ENCODE measurements around the gene RAET1G. TPM values are rescaled to one million over a fixed set of nuclear protein-coding genes. Genes with fewer than 3 reads are reported as not detected.
"Not testable (repeated sequence)": the region's sequence is repeated elsewhere in the genome, so short reads cannot be mapped to it uniquely, and the experiment has no call there.

Gene RAET1G
- total RNA-seq, 1 donor from 2014 or later: 0.18 TPM

DNA sequence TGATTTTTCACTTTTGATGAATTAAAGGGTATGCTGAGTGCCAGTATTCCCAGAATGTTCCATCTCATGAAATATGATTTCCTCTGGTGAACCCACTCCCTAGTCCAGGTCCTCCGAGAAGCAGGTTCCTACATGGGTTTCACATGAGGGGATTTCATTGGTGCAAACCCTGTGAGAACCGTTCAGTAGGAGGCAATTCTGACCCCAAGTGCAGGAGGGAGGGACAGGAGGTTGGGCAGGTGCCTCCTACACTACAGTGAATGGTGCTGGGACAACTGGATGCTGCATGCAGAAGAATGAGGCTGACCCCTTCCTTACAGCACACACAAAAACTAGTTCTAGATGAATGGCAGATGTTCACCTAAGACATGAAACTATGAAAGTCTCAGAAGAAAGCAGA lies 13.8 kb upstream of the RAET1G start:
- no peak for DNase-seq (ENCODE audit: low spot score)
- H3K4me1 Mint-ChIP-seq (ENCODE audit: low read depth): peaks cover 50% of the 10 kb centered on the region
- H3K27me3 Mint-ChIP-seq (ENCODE audit: insufficient read depth): peaks cover 82% of the 10 kb centered on the region
- H3K36me3 Mint-ChIP-seq (ENCODE audit: low read depth): no peaks in the 10 kb centered on the region
- no peak overlapping the region for H3K27ac Mint-ChIP-seq
- H3K4me3 Mint-ChIP-seq: no peak overlapping the region
- intact Hi-C loops (cut with micrococcal nuclease): loop anchor here (10.0 kb wide), 2 partner anchors 458 to 878 kb away; no protein-coding TSS in a partner anchor
- H3K9me3 Mint-ChIP-seq: no peaks in the 10 kb centered on the region

DNA sequence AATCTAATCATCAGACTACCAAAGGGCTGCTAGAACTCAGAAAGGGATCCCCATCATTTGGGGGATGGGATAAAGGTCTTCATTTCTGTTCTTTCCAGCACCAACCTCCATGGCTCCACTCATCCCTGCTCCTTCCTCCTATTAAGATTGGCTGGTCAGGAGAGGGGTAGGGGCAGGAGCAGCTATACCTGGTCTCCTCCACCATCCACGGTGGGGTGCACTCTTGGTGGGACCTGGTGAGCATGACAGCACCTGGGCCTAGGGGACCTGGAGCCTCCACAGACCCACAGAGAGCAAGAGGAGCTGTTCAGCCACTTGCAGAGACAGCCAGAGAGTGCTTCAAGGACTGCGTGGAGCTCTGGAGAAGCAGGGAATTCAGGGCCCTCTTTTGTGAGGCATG lies 12.7 kb upstream of the RAET1G start:
- peaks cover 42% of the 10 kb centered on the region for H3K4me1 Mint-ChIP-seq (ENCODE audit: low read depth)
- no peaks in the 10 kb centered on the region for H3K9me3 Mint-ChIP-seq
- H3K27me3 Mint-ChIP-seq (ENCODE audit: insufficient read depth): peaks cover 85% of the 10 kb centered on the region
- intact Hi-C loops (cut with micrococcal nuclease): loop anchor here (2.0 to 10.0 kb wide), 3 partner anchors 133 to 879 kb away; partner anchors contain the start of gene ULBP3
- H3K4me3 Mint-ChIP-seq: no peak overlapping the region
- no peak for DNase-seq (ENCODE audit: low spot score)
- H3K36me3 Mint-ChIP-seq (ENCODE audit: low read depth): no peaks in the 10 kb centered on the region
- H3K27ac Mint-ChIP-seq: no peak overlapping the region

DNA sequence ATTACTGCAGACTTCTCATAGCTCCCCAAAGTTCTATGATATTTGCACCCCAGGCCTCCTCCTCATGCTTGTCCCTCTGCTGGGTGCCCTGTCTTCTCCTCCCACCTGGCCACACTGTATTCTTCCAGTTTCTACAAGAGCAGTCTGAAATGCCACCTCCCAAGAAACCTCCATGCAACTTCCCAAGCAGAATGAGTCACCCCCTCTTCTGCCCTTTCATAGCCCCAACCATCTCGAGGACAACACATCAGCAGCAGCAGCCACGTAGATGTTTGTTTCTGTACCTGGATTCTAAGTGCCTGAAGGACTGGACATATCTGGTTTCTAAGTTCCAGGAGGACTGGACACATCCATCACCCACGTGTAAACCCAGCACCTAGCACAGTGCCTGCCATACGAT lies 12.3 kb upstream of the RAET1G start:
- intact Hi-C loops (cut with micrococcal nuclease): loop anchor here (2.0 to 10.0 kb wide), 3 partner anchors 134 to 880 kb away; partner anchors contain the start of gene ULBP3

DNA sequence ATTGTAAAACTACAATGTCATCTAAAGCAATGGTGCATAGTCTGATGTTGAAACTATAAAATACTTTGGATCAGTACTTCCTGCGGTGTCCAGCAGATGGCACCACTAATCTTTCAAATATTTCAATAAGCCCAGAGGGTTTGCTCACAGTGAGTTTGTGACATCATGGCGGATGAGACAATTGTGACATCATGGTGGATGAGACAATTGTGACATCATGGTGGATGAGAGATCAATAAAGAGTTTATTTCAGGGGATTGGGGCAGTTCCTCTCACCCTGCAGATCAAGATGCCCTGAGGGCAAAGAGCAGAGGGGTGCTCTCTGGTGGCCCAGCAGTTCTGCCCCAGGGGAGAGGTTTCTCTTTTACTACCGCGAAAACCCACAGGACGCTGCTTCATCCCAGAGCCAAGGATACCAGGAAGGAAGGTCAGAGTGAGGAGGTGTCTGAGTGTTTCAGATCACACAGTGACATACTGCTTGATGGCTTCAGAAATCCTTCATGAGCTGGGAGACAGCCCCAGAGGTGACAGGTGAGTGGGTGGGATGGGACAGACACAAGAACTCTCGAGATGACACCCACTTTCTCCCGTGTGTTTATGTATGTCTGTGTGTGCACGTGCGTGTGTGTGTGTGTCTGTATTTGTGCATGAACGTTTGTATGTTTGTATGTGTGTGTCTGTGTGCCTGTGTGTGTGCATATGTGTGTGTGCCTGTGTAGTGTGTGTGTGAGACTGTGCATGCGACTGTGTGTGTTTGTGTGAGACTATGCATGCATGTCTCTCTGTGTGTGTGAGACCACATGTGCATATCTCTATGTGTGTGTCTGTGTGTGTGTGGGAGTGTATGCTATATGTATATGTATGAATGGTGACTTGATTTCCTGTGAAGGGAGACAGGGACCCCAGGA lies 11.6 kb upstream of the RAET1G start:
- Mint-ChIP-seq H3K27me3 (ENCODE audit: insufficient read depth) (peaks cover 85% of the 10 kb centered on the region), H3K36me3 (ENCODE audit: low read depth) (no peaks in the 10 kb centered on the region), H3K4me1 (ENCODE audit: low read depth) (peaks cover 30% of the 10 kb centered on the region), H3K27ac (no peak overlapping the region), H3K4me3 (no peak overlapping the region), H3K9me3 (no peaks in the 10 kb centered on the region)
- peak; percentile 60 for DNase-seq (ENCODE audit: low spot score)
- intact Hi-C loops (cut with micrococcal nuclease): loop anchor here (1.0 to 10.0 kb wide), 5 partner anchors 11 to 880 kb away; partner anchors contain the start of genes RAET1G and ULBP3

More for the DNA sequence above, 12.3 kb upstream of the RAET1G start:
- no peaks in the 10 kb centered on the region for H3K9me3 Mint-ChIP-seq
- peaks cover 37% of the 10 kb centered on the region for H3K4me1 Mint-ChIP-seq (ENCODE audit: low read depth)
- H3K4me3 Mint-ChIP-seq: no peak overlapping the region
- no peak for DNase-seq (ENCODE audit: low spot score)
- H3K27me3 Mint-ChIP-seq (ENCODE audit: insufficient read depth): peaks cover 85% of the 10 kb centered on the region
- H3K27ac Mint-ChIP-seq: no peak overlapping the region
- no peaks in the 10 kb centered on the region for H3K36me3 Mint-ChIP-seq (ENCODE audit: low read depth)

DNA sequence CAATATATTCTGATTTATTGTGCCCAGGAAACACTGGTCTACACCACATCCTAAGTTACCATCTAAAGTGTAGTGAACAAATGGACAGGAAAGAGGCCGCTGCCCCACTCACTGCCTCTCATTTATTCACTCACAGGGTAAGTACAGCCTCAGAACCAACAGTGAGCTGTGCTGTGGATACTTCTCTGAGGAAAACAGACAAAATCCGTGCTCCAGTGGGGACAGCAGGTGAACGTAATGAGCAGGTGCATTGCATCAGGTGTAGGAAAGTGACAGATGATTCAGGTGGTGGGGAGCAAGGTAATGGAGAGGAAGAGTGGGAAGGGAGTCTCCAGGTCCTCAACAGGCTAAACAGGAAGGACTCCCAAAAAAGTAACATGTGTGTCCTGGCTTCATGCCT lies 10.5 kb upstream of the RAET1G start:
- intact Hi-C loops (cut with micrococcal nuclease): loop anchor here (10.0 kb wide), 2 partner anchors 461 to 881 kb away; no protein-coding TSS in a partner anchor
- no peak for DNase-seq (ENCODE audit: low spot score)
- H3K4me3 Mint-ChIP-seq: no peak overlapping the region
- H3K27ac Mint-ChIP-seq: no peak overlapping the region
- no peaks in the 10 kb centered on the region for H3K36me3 Mint-ChIP-seq (ENCODE audit: low read depth)
- H3K27me3 Mint-ChIP-seq (ENCODE audit: insufficient read depth): peaks cover 86% of the 10 kb centered on the region
- H3K4me1 Mint-ChIP-seq (ENCODE audit: low read depth): peaks cover 21% of the 10 kb centered on the region
- no peaks in the 10 kb centered on the region for H3K9me3 Mint-ChIP-seq

DNA sequence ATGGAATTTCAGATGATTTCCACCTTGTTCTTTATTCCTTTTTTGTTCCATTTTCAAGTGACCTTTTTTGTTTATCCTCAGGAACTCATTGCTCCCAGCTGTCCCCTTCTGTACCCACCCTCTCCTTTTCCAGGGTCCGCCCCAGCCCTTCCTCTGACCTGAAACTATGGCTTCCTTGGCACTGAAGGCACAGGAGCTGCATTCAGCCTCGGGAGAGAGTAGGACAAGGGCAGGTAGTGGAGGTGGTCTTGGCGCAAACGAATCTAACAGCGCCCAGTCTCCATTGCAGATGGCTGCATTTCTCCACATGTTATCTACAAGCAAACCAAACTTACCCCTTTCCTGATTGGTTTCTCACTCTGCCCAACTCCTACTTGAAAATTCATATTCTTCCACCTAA lies 10.1 kb upstream of the RAET1G start:
- Mint-ChIP-seq H3K27ac (no peak overlapping the region), H3K4me1 (ENCODE audit: low read depth) (peaks cover 21% of the 10 kb centered on the region), H3K4me3 (no peak overlapping the region), H3K9me3 (no peaks in the 10 kb centered on the region), H3K36me3 (ENCODE audit: low read depth) (no peaks in the 10 kb centered on the region), H3K27me3 (ENCODE audit: insufficient read depth) (peaks cover 88% of the 10 kb centered on the region)
- intact Hi-C loops (cut with micrococcal nuclease): loop anchor here (10.0 kb wide), 2 partner anchors 462 to 882 kb away; no protein-coding TSS in a partner anchor
- no peak for DNase-seq (ENCODE audit: low spot score)

DNA sequence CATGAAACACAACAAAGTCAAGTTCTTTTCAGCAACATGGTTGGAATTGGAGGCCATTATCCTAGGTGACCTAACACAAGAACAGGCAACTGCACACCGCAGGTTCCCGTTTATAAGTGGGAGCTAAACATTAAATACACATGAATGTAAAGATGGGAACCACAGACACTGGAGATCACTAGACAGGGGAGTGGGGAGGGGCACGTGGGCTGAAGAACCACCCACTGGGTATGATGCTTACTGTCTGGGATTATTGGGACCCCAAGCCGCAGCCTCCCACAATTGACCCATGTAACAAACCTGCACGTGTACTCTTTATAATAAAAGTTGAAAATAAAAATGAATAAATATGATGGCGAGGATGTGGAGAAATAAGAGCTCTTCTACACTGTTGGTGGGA lies 8.6 kb upstream of the RAET1G start:
- H3K4me3 Mint-ChIP-seq: no peak overlapping the region
- no peaks in the 10 kb centered on the region for H3K9me3 Mint-ChIP-seq
- H3K27ac Mint-ChIP-seq: no peak overlapping the region
- no peak for DNase-seq (ENCODE audit: low spot score)
- H3K36me3 Mint-ChIP-seq (ENCODE audit: low read depth): no peaks in the 10 kb centered on the region
- intact Hi-C loops (cut with micrococcal nuclease): loop anchor here (10.0 kb wide), 2 partner anchors 463 to 883 kb away; no protein-coding TSS in a partner anchor
- peaks cover 16% of the 10 kb centered on the region for H3K4me1 Mint-ChIP-seq (ENCODE audit: low read depth)
- H3K27me3 Mint-ChIP-seq (ENCODE audit: insufficient read depth): peaks cover 84% of the 10 kb centered on the region

DNA sequence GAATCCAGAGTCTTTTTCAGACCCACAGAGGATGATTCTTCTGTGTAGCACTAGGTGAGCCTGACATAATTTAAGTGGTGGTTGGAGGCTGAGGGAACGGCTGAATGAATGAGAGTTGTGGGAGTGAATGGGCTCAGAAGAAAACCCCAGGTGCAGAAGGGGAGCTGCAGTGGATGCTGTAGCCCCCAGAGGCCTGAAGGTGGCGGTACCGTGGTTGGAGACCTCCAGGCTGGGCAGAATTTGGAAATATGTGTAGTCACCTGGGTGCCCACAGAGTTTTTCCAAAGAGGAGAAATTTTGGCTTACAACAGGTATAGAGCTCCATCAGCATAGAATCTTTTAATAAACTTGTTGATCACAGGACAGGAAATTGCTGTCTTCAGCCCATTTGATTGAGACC lies 6.5 kb upstream of the RAET1G start:
- intact Hi-C loops (cut with micrococcal nuclease): no loop called here
- H3K27ac Mint-ChIP-seq: no peak overlapping the region
- H3K4me1 Mint-ChIP-seq (ENCODE audit: low read depth): peaks cover 10% of the 10 kb centered on the region
- no peaks in the 10 kb centered on the region for H3K9me3 Mint-ChIP-seq
- no peak overlapping the region for H3K4me3 Mint-ChIP-seq
- no peaks in the 10 kb centered on the region for H3K36me3 Mint-ChIP-seq (ENCODE audit: low read depth)
- DNase-seq (ENCODE audit: low spot score): no peak
- H3K27me3 Mint-ChIP-seq (ENCODE audit: insufficient read depth): peaks cover 81% of the 10 kb centered on the region

DNA sequence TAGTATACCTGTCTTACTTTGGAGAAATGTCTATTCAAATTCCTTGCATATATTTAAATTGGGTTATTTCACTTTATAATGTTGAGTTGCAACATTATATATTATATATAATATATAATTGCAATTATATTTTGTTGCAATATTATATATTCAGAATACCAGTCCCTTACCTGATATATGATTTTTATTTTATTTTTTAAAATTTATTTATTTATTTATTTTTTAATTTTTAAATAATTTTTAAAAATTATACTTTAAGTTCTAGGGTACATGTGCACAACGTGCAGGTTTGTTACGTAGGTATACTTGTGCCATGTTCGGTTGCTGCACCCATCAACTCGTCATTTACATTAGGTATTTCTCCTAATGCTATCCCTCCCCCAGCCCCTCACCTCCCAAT lies 4.1 kb upstream of the RAET1G start:
- intact Hi-C loops (cut with micrococcal nuclease): loop anchor here (2.0 kb wide), 1 partner anchor 380 kb away; the partner anchor contains the start of gene PPIL4

DNA sequence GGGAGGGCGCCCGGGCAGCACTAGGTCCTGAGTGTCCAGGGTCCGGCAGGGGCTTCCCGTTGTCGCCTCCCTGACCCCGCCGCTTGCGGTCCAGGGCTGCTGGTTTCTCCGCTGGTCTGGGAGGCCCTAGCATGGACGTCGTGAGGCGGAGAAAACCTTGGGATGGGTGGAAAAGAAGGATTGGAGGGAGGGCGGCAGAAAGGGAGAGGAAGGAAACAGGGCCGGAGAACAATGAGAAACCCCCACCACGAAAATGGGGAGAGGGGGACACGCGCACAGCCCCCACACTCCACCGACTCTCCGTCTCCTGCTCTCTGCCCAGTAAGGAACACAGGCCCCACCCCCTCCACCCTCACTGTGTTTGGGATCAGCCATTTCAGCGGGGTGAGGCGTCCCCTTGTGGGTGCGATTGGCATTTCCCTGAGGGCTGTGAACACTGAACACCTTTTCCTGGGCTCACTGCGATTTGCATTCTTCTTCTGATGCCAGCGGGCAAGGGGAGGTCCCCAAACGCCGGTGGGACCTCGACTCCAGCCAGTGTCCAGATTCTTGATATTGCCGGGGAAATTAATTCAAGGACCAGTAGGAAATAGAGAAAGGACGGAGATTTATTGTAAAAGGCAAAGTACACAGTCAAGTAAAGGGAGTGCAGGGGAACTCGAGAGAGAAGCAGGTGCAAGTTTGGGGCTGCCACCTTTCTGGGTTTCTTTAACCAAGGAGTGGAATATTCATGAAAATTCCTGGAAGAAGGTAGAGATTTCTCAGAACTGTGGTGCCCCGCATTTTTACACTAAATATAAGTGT lies 3.3 kb upstream of the RAET1G start:
- peak; percentile 69 for DNase-seq (ENCODE audit: low spot score)
- H3K4me3 Mint-ChIP-seq: peak overlapping the region; percentile 28

More for the DNA sequence above, 4.1 kb upstream of the RAET1G start:
- not testable (repeated sequence) for H3K4me3 Mint-ChIP-seq; DNase-seq (ENCODE audit: low spot score); H3K36me3 Mint-ChIP-seq (ENCODE audit: low read depth); H3K27ac Mint-ChIP-seq; H3K9me3 Mint-ChIP-seq
- peaks cover 87% of the 10 kb centered on the region for H3K27me3 Mint-ChIP-seq (ENCODE audit: insufficient read depth)
- peaks cover 15% of the 10 kb centered on the region for H3K4me1 Mint-ChIP-seq (ENCODE audit: low read depth)

DNA sequence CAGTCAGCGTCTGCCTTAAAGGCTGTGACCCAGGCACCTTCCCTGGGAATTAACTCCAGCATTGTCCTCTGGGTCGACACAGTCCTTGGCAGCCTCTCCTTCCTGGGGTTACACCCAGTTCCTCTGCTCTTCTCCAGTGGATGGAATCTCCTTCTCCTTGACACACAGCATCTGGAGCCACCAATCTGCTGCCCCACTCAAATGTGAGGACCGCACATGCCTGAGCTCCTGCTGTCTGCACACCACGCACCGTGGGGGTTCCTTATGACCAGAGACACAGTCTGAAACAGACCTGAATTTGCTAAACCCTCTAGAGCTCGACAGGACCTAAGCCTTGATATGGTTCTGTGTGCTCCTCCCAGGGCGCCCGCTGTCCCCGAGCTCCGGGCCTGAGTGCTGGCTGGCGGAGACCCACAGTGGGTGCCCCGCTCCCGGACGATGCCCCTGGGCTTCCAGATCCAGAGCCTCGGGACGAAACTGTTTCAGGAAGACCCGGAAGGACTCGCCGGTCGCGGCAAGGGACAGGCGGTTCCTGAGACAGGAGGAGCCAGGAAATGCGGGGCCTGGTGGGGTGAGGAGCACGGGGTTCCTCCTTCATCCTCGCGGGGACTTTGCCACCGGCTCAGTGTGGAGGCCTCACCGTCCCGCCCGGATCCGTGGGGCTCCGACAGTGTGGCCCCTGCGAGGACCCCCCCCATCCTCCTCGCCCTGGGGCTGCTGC lies 2.5 kb upstream of the RAET1G start:
- Mint-ChIP-seq H3K4me3 (no peak overlapping the region), H3K4me1 (ENCODE audit: low read depth) (peaks cover 15% of the 10 kb centered on the region), H3K9me3 (no peaks in the 10 kb centered on the region), H3K27ac (no peak overlapping the region), H3K36me3 (ENCODE audit: low read depth) (no peaks in the 10 kb centered on the region), H3K27me3 (ENCODE audit: insufficient read depth) (peaks cover 86% of the 10 kb centered on the region)
- intact Hi-C loops (cut with micrococcal nuclease): no loop called here
- no peak for DNase-seq (ENCODE audit: low spot score)

More for the DNA sequence above, 3.3 kb upstream of the RAET1G start:
- peaks cover 15% of the 10 kb centered on the region for H3K4me1 Mint-ChIP-seq (ENCODE audit: low read depth)
- H3K36me3 Mint-ChIP-seq (ENCODE audit: low read depth): no peaks in the 10 kb centered on the region
- H3K27me3 Mint-ChIP-seq (ENCODE audit: insufficient read depth): peaks cover 87% of the 10 kb centered on the region
- H3K27ac Mint-ChIP-seq: no peak overlapping the region
- intact Hi-C loops (cut with micrococcal nuclease): loop anchor here (1.0 to 2.0 kb wide), 4 partner anchors 86 to 379 kb away; partner anchors contain the start of gene PPIL4
- H3K9me3 Mint-ChIP-seq: no peaks in the 10 kb centered on the region

DNA sequence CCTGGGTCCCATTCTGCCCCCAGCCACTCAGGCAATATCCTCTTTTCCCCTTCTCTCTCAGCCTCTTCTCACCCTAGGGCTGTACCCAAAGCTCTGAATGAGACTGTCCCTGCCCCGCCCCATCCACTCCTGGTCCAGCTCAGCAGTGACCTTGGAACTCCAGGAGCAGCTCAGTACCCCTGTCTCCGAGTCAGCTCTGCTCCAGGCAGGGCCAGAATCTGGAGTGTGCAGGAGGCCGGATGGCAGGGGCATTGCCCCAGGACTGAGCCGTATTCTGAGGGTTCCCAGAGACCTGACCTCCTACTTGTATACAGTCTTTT lies 2.0 kb upstream of the RAET1G start:
- Mint-ChIP-seq H3K27me3 (ENCODE audit: insufficient read depth) (peaks cover 86% of the 10 kb centered on the region), H3K4me3 (no peak overlapping the region), H3K9me3 (no peaks in the 10 kb centered on the region), H3K4me1 (ENCODE audit: low read depth) (peaks cover 15% of the 10 kb centered on the region), H3K36me3 (ENCODE audit: low read depth) (no peaks in the 10 kb centered on the region), H3K27ac (no peak overlapping the region)
- no peak for DNase-seq (ENCODE audit: low spot score)
- intact Hi-C loops (cut with micrococcal nuclease): loop anchor here (5.0 kb wide), 1 partner anchor 358 kb away; the partner anchor contains the start of gene GINM1
